ENCODE results near the gene USP40.

USP40 gene

GRCh38 chr2:233440314-233440713 is 126.3 kb downstream of the USP40 start:
- DNase-seq, result no peak

GRCh38 chr2:233439191-233439590 is 127.4 kb downstream of the USP40 start:
- DNase-seq, result no peak

- no peak for DNase-seq
These were observed 127.9 kb downstream of the USP40 start for GRCh38 chr2:233438573-233439147.

- no peak for DNase-seq
These were observed 129.1 kb downstream of the USP40 start for GRCh38 chr2:233437439-233437955.

GRCh38 chr2:233436691-233437438 is 129.7 kb downstream of the USP40 start:
- no peak for DNase-seq

GRCh38 chr2:233436191-233436581 is 130.4 kb downstream of the USP40 start:
- DNase-seq, result no peak

- no peak for DNase-seq
These were observed 131.0 kb downstream of the USP40 start for GRCh38 chr2:233435436-233436190.

GRCh38 chr2:233434666-233435330 is 131.8 kb downstream of the USP40 start:
- DNase-seq, result no peak

GRCh38 chr2:233433794-233434193 is 132.8 kb downstream of the USP40 start:
- DNase-seq, result no peak

GRCh38 chr2:233433029-233433428 is 133.6 kb downstream of the USP40 start:
- DNase-seq, result no peak

- no peak for DNase-seq
These were observed 135.9 kb downstream of the USP40 start for GRCh38 chr2:233430651-233431050.

- DNase-seq, result no peak
These were observed 136.5 kb downstream of the USP40 start for GRCh38 chr2:233430081-233430480.

GRCh38 chr2:233429175-233429897 is 137.2 kb downstream of the USP40 start:
- no peak for DNase-seq

- no peak for DNase-seq
These were observed 138.1 kb downstream of the USP40 start for GRCh38 chr2:233428438-233428837.

GRCh38 chr2:233428008-233428407 is 138.6 kb downstream of the USP40 start:
- DNase-seq, result no peak

- no peak for DNase-seq
These were observed 139.8 kb downstream of the USP40 start for GRCh38 chr2:233426619-233427342.

Measured in CD4-positive, alpha-beta T cell treated with Interleukin-15 for 1 hour (primary cell).